ENCODE measurements around the gene OTOR. TPM values are rescaled to one million over a fixed set of nuclear protein-coding genes. Genes with fewer than 3 reads are reported as not detected.

Gene OTOR
- polyA plus RNA-seq, 1 donor from 2014 or later: not detected

Other genes with a start within 250 kb of the OTOR start
- gene KIF16B, start 174.9 kb upstream of the OTOR start, polyA plus RNA-seq (ENCODE audit: insufficient read depth, low read depth, low replicate concordance): 2.5 TPM
- 45.3 TPM for gene SNRPB2, start 18.3 kb upstream of the OTOR start, polyA plus RNA-seq (ENCODE audit: insufficient read depth, low read depth, low replicate concordance)

All from brain (organoid and tissue), 1 donor.